GM21447 (cell line): ENCODE results near the gene SIDT2.
"Not testable (repeated sequence)": the region's sequence is repeated elsewhere in the genome, so short reads cannot be mapped to it uniquely, and the experiment has no call there.

Experiments
- ATAC-seq: cut with Tn5 transposase; IDR thresholded peaks from one replicate; pipeline ENCODE4 v1.9.1; 2021; ENCODE audit not compliant: unreplicated experiment

SIDT2 gene

GRCh38 chr11:117178210-117179034 is at the start of gene SIDT2:
Gene SIDT2 (plus strand): TSS chr11:117178743. CDS start chr11:117179264, 521 bp downstream.
- ATAC-seq = peak; percentile 85

- not testable (repeated sequence) for ATAC-seq
Measured at GRCh38 chr11:117130396-117130795, 48.1 kb upstream of the SIDT2 start.

DNA sequence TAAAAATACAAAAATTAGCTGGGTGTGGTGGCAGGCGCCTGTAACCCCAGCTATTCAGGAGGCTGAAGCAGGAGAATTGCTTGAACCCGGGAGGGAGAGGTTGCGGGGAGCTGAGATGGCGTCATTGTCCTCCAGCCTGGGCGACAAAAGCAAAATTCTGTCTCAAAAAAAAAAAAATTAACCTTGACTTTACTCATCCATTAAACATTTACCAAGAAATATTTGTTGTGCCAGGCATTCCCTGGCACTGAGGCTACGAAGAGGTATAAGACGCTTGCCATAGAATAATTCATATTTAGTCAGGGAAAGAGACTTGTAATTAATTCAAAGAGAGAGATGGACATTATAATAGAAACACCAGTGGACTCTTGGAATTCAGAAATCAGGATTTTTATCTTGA is 47.7 kb upstream of the SIDT2 start:
- ATAC-seq = no peak

- ATAC-seq = no peak
Measured at GRCh38 chr11:117134431-117134830, 44.1 kb upstream of the SIDT2 start.

DNA sequence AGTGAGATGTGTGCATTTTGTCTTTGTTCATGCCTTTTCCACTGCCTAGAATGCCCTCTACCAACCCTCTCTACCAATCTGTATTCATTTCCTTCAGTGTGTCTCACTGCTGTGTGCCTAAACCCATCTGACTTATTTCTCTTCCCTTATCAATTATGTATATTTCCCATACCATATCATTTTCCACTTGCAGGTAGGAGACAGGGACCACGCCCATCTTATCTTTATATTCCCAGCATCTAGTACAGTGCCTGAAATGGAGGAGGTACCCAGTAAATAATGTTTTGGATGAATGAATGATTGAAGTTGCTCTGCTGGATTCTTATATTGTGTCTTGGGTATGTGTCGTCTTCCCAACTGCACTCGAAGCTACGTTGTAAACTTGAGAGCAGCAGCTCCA is 43.6 kb upstream of the SIDT2 start:
- not testable (repeated sequence) for ATAC-seq

- not testable (repeated sequence) for ATAC-seq
Measured at GRCh38 chr11:117137223-117138086, 41.1 kb upstream of the SIDT2 start.

- ATAC-seq = peak; percentile 18
Measured at GRCh38 chr11:117143390-117143789, 35.2 kb upstream of the SIDT2 start.

DNA sequence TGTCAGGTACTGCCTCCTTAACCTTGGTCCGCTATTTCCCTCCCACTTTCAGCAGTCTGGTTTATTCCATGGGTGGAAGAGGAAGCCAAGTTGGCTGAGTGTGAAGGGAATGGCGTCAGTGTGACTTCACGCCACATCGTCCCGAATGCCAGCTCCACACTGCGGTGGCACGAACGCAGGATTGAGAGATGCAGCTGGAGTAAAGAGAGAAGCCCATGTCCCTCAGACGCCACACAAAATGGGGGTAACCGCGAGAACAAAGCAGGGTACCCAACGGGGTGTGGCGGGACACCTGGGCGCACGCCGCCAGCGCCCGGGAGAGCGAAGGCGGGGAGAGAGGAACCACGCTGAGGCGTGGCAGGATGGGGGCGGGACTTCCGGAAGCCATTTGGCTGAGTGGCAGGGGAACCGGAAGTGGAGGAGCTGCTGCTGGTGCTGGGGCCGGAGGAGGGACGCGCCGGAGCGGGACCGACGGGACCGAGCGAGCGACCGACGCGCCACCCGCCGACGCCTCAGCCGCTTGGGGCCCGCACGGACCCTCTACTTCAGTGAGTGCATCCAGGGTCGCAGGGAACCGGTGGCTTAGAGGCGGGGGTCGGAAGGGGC is 34.6 kb upstream of the SIDT2 start, which contains the start of gene PAFAH1B2:
TSS of gene PAFAH1B2 (plus strand) at position 417 of the 606 bp plus-strand sequence. CDS start 8,161 bp downstream, outside the sequence.
- peak; percentile 97 for ATAC-seq

- peak; percentile 41 for ATAC-seq
Measured at GRCh38 chr11:117144477-117145392, 33.8 kb upstream of the SIDT2 start.

GRCh38 chr11:117145393-117145761 is 33.2 kb upstream of the SIDT2 start:
- ATAC-seq = no peak

DNA sequence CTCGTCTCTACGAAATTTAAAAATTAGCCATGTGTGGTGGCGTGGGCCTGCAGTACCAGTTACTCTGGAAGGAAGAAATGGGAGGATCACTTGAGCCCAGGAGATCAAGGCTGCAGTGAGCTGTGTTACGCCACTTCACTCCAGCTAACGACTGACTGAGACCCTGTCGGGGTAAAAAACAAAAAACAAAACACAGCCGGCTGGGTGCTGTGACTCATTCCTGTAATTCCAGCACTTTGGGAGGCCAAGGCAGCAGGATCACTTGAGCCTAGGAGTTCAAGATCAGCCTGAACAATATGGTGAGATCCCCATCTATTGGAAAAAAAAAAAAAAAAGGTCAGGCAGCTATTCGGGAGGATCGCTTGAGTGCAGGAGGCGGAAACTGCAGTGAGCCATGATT is 32.0 kb upstream of the SIDT2 start:
- ATAC-seq = no peak

DNA sequence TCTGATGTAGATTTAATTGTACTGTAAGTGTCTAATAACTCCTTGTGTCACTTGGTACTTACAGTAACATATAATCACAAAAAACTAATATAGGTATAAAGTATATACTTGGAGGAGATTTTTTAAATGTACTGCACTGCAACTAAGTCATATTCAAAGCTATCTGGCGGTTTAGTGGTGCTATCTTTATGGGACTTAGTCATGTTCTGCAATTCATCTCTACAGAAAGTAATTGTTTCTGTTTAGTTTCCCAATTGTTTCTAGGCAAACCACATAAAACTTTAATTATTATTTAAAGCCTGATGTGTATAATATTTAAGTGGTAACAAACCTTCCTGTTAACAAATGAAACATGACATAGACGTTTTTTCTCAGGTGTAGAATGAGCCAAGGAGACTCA is 26.5 kb upstream of the SIDT2 start:
- no peak for ATAC-seq

DNA sequence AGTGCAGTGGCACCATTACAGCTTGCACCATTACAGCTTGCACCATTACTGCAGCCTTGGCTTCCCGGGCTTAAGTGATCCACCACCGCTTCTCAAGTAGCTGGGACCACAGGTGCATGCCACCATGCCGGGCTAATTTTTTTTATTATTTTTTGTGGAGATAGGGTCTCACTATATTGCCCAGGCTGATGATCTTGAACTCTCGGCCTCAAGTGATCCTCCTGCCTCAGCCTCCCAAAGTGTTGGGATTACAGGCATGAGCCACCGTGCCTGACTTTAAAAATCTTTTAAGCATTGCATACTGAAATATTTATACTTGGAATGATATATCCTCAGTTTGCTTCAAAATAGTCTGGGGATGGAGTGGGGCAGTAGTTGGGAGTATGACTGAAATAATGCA is 24.1 kb upstream of the SIDT2 start:
- ATAC-seq = no peak

- ATAC-seq = no peak
Measured at GRCh38 chr11:117157507-117157906, 21.0 kb upstream of the SIDT2 start.

GRCh38 chr11:117159892-117160291 is 18.7 kb upstream of the SIDT2 start:
- ATAC-seq = no peak

GRCh38 chr11:117160826-117161225 is 17.7 kb upstream of the SIDT2 start:
- ATAC-seq = no peak

DNA sequence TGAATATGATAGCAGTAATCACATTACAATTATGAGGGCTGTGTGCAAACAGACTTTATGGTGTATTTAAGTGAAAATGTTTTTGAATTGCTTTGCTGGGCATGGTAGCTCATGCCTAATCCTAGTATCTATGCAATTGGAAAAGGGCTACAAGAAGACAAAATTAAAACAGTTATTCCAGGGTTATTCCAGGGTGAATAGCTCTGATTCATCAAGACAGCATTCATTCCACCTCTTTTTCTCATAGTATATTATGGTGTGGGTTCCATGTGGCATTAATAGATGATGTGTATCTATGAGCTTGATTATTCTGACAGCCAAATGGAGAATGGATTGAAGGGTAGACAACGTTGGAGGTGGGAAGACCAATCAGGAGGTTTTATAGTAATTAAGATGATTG is 12.1 kb upstream of the SIDT2 start:
- no peak for ATAC-seq

- no peak for ATAC-seq
Measured at GRCh38 chr11:117169736-117170135, 8.8 kb upstream of the SIDT2 start.

GRCh38 chr11:117170210-117170609 is 8.3 kb upstream of the SIDT2 start:
- no peak for ATAC-seq

- ATAC-seq = no peak
Measured at GRCh38 chr11:117171007-117171403, 7.5 kb upstream of the SIDT2 start.
